Astrocyte (in vitro differentiated cells and primary cell): ENCODE data around the gene DDX46. TPM values are rescaled to one million over a fixed set of nuclear protein-coding genes. Genes with fewer than 3 reads are reported as not detected.
"Not testable (repeated sequence)": the region's sequence is repeated elsewhere in the genome, so short reads cannot be mapped to it uniquely, and the experiment has no call there.

Experiments
- DNase-seq: peaks from one replicate; pipeline ENCODE4 v3.0.0-alpha.2; 2010; ENCODE audit warnings: low read depth
- FAIRE-seq: peaks from 2 replicates; lab custom pipeline; 2011; peaks lifted over from hg19 to GRCh38; lab: Jason Lieb, UNC
- H2AFZ ChIP-seq: 2 replicates; pipeline ENCODE4 v1.6.0; 2012; ENCODE audit warnings: low read depth, low read length, inconsistent platforms
- H3K27ac ChIP-seq: 2 replicates; pipeline ENCODE4 v1.5.1; 2011; ENCODE audit warnings: low read depth, low read length, inconsistent platforms
- H3K27me3 ChIP-seq: 2 replicates; pipeline ENCODE4 v1.6.0; 2011; ENCODE audit warnings: low read length, inconsistent platforms; ENCODE audit not compliant: insufficient read depth
- H3K36me3 ChIP-seq: 2 replicates; pipeline ENCODE4 v1.5.1; 2011; ENCODE audit warnings: low read length, inconsistent platforms; ENCODE audit not compliant: insufficient read depth
- H3K4me1 ChIP-seq: 2 replicates; pipeline ENCODE4 v1.5.1; 2011; ENCODE audit warnings: low read length, inconsistent platforms; ENCODE audit not compliant: insufficient read depth
- H3K4me2 ChIP-seq: 2 replicates; pipeline ENCODE4 v1.6.0; 2012; ENCODE audit warnings: low read length, inconsistent platforms
- H3K4me3 ChIP-seq: 2 replicates; pipeline ENCODE4 v1.5.1; 2011; ENCODE audit warnings: low read depth, mild to moderate bottlenecking, low read length, inconsistent platforms; ENCODE audit not compliant: insufficient read depth
- H3K79me2 ChIP-seq: 2 replicates; pipeline ENCODE4 v1.6.0; 2012; ENCODE audit warnings: mild to moderate bottlenecking, low read length, inconsistent platforms; ENCODE audit not compliant: insufficient read depth
- H3K9ac ChIP-seq: 2 replicates; pipeline ENCODE4 v1.6.0; 2012; ENCODE audit warnings: mild to moderate bottlenecking, low read length, inconsistent platforms
- H3K9me3 ChIP-seq: 2 replicates; pipeline ENCODE4 v1.5.1; 2012; ENCODE audit warnings: low read depth, mild to moderate bottlenecking, low read length, inconsistent platforms; ENCODE audit not compliant: insufficient read depth
- H4K20me1 ChIP-seq: 2 replicates; pipeline ENCODE4 v1.6.0; 2012; ENCODE audit warnings: low read length, inconsistent platforms; ENCODE audit not compliant: insufficient read depth
- H3K27ac Mint-ChIP-seq: one replicate; pipeline ENCODE4 v1.8.0; 2021; ENCODE audit warnings: mild to moderate bottlenecking, mixed read lengths; ENCODE audit not compliant: unreplicated experiment
- H3K27me3 Mint-ChIP-seq: one replicate; pipeline ENCODE4 v1.8.0; 2021; ENCODE audit warnings: low read depth, mixed read lengths; ENCODE audit not compliant: unreplicated experiment
- H3K36me3 Mint-ChIP-seq: one replicate; pipeline ENCODE4 v1.8.0; 2021; ENCODE audit warnings: low read depth, mixed read lengths; ENCODE audit not compliant: unreplicated experiment
- H3K4me1 Mint-ChIP-seq: one replicate; pipeline ENCODE4 v1.8.0; 2021; ENCODE audit warnings: low read depth, mixed read lengths; ENCODE audit not compliant: unreplicated experiment
- H3K4me3 Mint-ChIP-seq: one replicate; pipeline ENCODE4 v1.8.0; 2021; ENCODE audit warnings: mild to moderate bottlenecking, moderate library complexity, mixed read lengths; ENCODE audit not compliant: unreplicated experiment
- H3K9me3 Mint-ChIP-seq: one replicate; pipeline ENCODE4 v1.8.0; 2021; ENCODE audit warnings: mild to moderate bottlenecking, mixed read lengths; ENCODE audit not compliant: unreplicated experiment
- EZH2 ChIP-seq: IDR thresholded peaks from 2 replicates; pipeline ENCODE4 v1.6.1; 2012; ENCODE audit warnings: mild to moderate bottlenecking, low read length, inconsistent platforms; ENCODE audit not compliant: insufficient read depth
- total RNA-seq: library from RNA; stranded (reverse); gene quantifications from 2 replicates; pipeline ENCODE4 v1.2.1, GENCODE V29; 2021
- TF ChIP-seq, protein P1 (sequence below): IDR thresholded peaks from 2 replicates; pipeline ENCODE4 v1.5.1; 2011; ENCODE audit warnings: low read depth, mild to moderate bottlenecking, inconsistent platforms, low read length, moderate library complexity; ENCODE audit not compliant: insufficient read depth

DDX46 gene
- total RNA-seq, 1 donor from 2014 or later, result 43.6 TPM

- H3K4me3 Mint-ChIP-seq, result no peak overlapping the region
- H4K20me1 ChIP-seq, result no peaks in the 10 kb centered on the region
- FAIRE-seq (no peak), DNase-seq (peak; percentile 18)
- peaks cover 23% of the 10 kb centered on the region for H3K4me1 ChIP-seq
- no peaks in the 10 kb centered on the region for H3K27me3 Mint-ChIP-seq
- H3K27ac ChIP-seq, result no peak overlapping the region
- H3K36me3 ChIP-seq, result peaks cover 7% of the 10 kb centered on the region
- peaks cover 24% of the 10 kb centered on the region for H3K4me1 Mint-ChIP-seq
- no peaks in the 10 kb centered on the region for H3K79me2 ChIP-seq
- H3K9ac ChIP-seq, result no peak overlapping the region
- H3K36me3 Mint-ChIP-seq, result peaks cover 9% of the 10 kb centered on the region
- no peaks in the 10 kb centered on the region for H3K9me3 Mint-ChIP-seq
- H3K27ac Mint-ChIP-seq, result no peak overlapping the region
- no peak for TF ChIP-seq EZH2
- TF ChIP-seq, protein P1, sequence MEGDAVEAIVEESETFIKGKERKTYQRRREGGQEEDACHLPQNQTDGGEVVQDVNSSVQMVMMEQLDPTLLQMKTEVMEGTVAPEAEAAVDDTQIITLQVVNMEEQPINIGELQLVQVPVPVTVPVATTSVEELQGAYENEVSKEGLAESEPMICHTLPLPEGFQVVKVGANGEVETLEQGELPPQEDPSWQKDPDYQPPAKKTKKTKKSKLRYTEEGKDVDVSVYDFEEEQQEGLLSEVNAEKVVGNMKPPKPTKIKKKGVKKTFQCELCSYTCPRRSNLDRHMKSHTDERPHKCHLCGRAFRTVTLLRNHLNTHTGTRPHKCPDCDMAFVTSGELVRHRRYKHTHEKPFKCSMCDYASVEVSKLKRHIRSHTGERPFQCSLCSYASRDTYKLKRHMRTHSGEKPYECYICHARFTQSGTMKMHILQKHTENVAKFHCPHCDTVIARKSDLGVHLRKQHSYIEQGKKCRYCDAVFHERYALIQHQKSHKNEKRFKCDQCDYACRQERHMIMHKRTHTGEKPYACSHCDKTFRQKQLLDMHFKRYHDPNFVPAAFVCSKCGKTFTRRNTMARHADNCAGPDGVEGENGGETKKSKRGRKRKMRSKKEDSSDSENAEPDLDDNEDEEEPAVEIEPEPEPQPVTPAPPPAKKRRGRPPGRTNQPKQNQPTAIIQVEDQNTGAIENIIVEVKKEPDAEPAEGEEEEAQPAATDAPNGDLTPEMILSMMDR, result no peak
- no peak overlapping the region for H2AFZ ChIP-seq
- no peak overlapping the region for H3K4me3 ChIP-seq
- no peak overlapping the region for H3K4me2 ChIP-seq
- H3K27me3 ChIP-seq, result no peaks in the 10 kb centered on the region
- no peaks in the 10 kb centered on the region for H3K9me3 ChIP-seq
Measured at GRCh38 chr5:134837530-134838181, 79.1 kb downstream of the DDX46 start.

DNA sequence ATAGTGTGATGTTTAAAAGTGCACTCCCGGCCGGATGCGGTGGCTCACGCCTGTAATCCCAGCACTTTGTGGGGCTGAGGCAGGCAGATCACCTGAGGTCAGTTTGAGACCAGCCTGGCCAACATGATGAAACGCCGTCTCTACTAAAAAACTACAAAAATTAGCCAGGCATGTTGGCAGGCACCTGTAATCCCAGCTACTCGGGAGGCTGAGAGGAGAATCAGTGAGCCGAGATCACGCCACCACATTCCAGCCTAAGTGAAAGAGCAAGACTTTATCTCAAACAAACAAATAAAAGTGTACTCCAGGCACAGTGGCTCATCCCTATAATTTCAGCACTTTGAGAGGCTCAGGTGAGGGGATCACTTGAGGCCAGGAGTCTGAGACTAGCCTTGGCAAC lies 79.8 kb downstream of the DDX46 start:
- not testable (repeated sequence) for H4K20me1 ChIP-seq, H3K9me3 ChIP-seq, H3K4me3 ChIP-seq, H3K9me3 Mint-ChIP-seq, H3K4me3 Mint-ChIP-seq, H3K27ac Mint-ChIP-seq, H3K27me3 ChIP-seq, H3K79me2 ChIP-seq, H3K4me2 ChIP-seq, H3K27me3 Mint-ChIP-seq, H3K36me3 Mint-ChIP-seq, H3K9ac ChIP-seq, H2AFZ ChIP-seq, DNase-seq, H3K27ac ChIP-seq, FAIRE-seq, H3K36me3 ChIP-seq
- H3K4me1 Mint-ChIP-seq, result peaks cover 24% of the 10 kb centered on the region
- peaks cover 24% of the 10 kb centered on the region for H3K4me1 ChIP-seq

- Mint-ChIP-seq H3K27ac (peak overlapping the region; percentile 42), H3K4me3 (no peak overlapping the region), H3K27me3 (no peaks in the 10 kb centered on the region), H3K4me1 (peaks cover 22% of the 10 kb centered on the region), H3K9me3 (no peaks in the 10 kb centered on the region), H3K36me3 (peaks cover 8% of the 10 kb centered on the region)
- H3K27ac ChIP-seq, result no peak overlapping the region
- peaks cover under 1% of the 10 kb centered on the region for H3K79me2 ChIP-seq
- no peak overlapping the region for H3K4me3 ChIP-seq
- DNase-seq (no peak), FAIRE-seq (no peak)
- H3K4me2 ChIP-seq, result no peak overlapping the region
- no peak overlapping the region for H2AFZ ChIP-seq
- TF ChIP-seq, protein P1, result no peak
- TF ChIP-seq EZH2, result no peak
- H4K20me1 ChIP-seq, result no peaks in the 10 kb centered on the region
- no peaks in the 10 kb centered on the region for H3K27me3 ChIP-seq
- H3K9me3 ChIP-seq, result no peaks in the 10 kb centered on the region
- H3K4me1 ChIP-seq, result peaks cover 22% of the 10 kb centered on the region
- H3K9ac ChIP-seq, result no peak overlapping the region
- peaks cover 5% of the 10 kb centered on the region for H3K36me3 ChIP-seq
Measured at GRCh38 chr5:134840811-134841210, 82.2 kb downstream of the DDX46 start.
